HEK293 (cell line): ENCODE measurements around the gene CCM2.

Experiments
- CTCF ChIA-PET: fragments of 350-600 bp; formaldehyde crosslinking; extraction: SDS; loops from one replicate; lab custom pipeline; 2021; ENCODE audit warnings: antibody characterized with exemption; lab: Yijun Ruan, JAX
- POLR2A ChIA-PET: fragments of 300-600 bp; formaldehyde crosslinking; extraction: SDS; loops from one replicate; lab custom pipeline; 2020; ENCODE audit warnings: antibody characterized with exemption, inconsistent platforms; lab: Yijun Ruan, JAX
- H3K27ac ChIP-seq: fragments of 200-500 bp; sonication (Bioruptor generic); 2 replicates; pipeline ENCODE4 v1.5.1; 2014; ENCODE audit warnings: low read depth, low read length, control low read depth, inconsistent platforms; ENCODE audit errors: extremely low read depth
- H3K36me3 ChIP-seq, 2 experiments: fragments of 200-500 bp in 1 of 2; sonication (Bioruptor generic) in 1 of 2; 1 replicate in 1 of 2; 2 replicates in 1 of 2; pipeline ENCODE4 v1.5.1; 2014 to 2017; ENCODE audit warnings: inconsistent platforms in 2 of 2, low read length in 2 of 2; ENCODE audit not compliant: control insufficient read depth in 2 of 2, insufficient read depth in 1 of 2
- H3K4me1 ChIP-seq: fragments of 200-500 bp; sonication (Bioruptor generic); 2 replicates; pipeline ENCODE4 v1.5.1; 2014; ENCODE audit warnings: mild to moderate bottlenecking, low read length, inconsistent platforms; ENCODE audit not compliant: control insufficient read depth, insufficient read depth
- H3K4me3 ChIP-seq: 2 replicates; pipeline ENCODE4 v1.5.1; 2011; ENCODE audit warnings: low read depth, mild to moderate bottlenecking, control low read depth, low read length, moderate library complexity
- H3K9me3 ChIP-seq: fragments of 200-500 bp; sonication (Bioruptor generic); 2 replicates; pipeline ENCODE4 v1.5.1; 2014; ENCODE audit warnings: low read depth, low read length, inconsistent platforms; ENCODE audit not compliant: control insufficient read depth, insufficient read depth
- BCL11B ChIP-seq: fragments of 450-650 bp; formaldehyde crosslinking; IDR thresholded peaks from 2 replicates; pipeline ENCODE4 v1.5.1; 2016; ENCODE audit warnings: low read depth, missing biosample characterization, missing genetic modification characterization
- FEZF1 ChIP-seq: fragments of 450-650 bp; formaldehyde crosslinking; IDR thresholded peaks from 2 replicates; pipeline ENCODE4 v1.5.1; 2016; ENCODE audit warnings: missing biosample characterization, missing genetic modification characterization
- GFI1B ChIP-seq: fragments of 450-650 bp; formaldehyde crosslinking; IDR thresholded peaks from 2 replicates; pipeline ENCODE4 v1.5.1; 2016; ENCODE audit warnings: missing biosample characterization, missing genetic modification characterization
- GLI4 ChIP-seq: fragments of 450-650 bp; formaldehyde crosslinking; IDR thresholded peaks from 2 replicates; pipeline ENCODE4 v1.5.1; 2016; ENCODE audit warnings: missing biosample characterization, missing genetic modification characterization
- KLF16 ChIP-seq: fragments of 450-650 bp; formaldehyde crosslinking; IDR thresholded peaks from 2 replicates; pipeline ENCODE4 v1.5.1; 2017; ENCODE audit warnings: missing biosample characterization, missing genetic modification characterization
- SALL2 ChIP-seq: fragments of 450-650 bp; formaldehyde crosslinking; IDR thresholded peaks from 2 replicates; pipeline ENCODE4 v1.5.0; 2017; ENCODE audit warnings: missing biosample characterization, mild to moderate bottlenecking, missing genetic modification characterization, borderline replicate concordance
- SCRT1 ChIP-seq: fragments of 450-650 bp; formaldehyde crosslinking; IDR thresholded peaks from 2 replicates; pipeline ENCODE4 v1.5.1; 2016; ENCODE audit warnings: missing biosample characterization, missing genetic modification characterization, borderline replicate concordance
- SP3 ChIP-seq: fragments of 450-650 bp; formaldehyde crosslinking; IDR thresholded peaks from 2 replicates; pipeline ENCODE4 v1.5.1; 2016; ENCODE audit warnings: missing biosample characterization, missing genetic modification characterization
- YY1 ChIP-seq: fragments of 450-650 bp; formaldehyde crosslinking; IDR thresholded peaks from 2 replicates; pipeline ENCODE4 v1.5.1; 2018; ENCODE audit warnings: missing biosample characterization, missing genetic modification characterization
- ZBTB20 ChIP-seq: fragments of 450-650 bp; formaldehyde crosslinking; IDR thresholded peaks from 2 replicates; pipeline ENCODE4 v1.5.1; 2016; ENCODE audit warnings: missing biosample characterization, missing genetic modification characterization
- ZFP37 ChIP-seq: fragments of 450-650 bp; formaldehyde crosslinking; IDR thresholded peaks from 2 replicates; pipeline ENCODE4 v1.5.1; 2016; ENCODE audit warnings: missing biosample characterization, missing genetic modification characterization
- ZNF10 ChIP-seq: fragments of 450-650 bp; formaldehyde crosslinking; IDR thresholded peaks from 2 replicates; pipeline ENCODE4 v1.5.1; 2017; ENCODE audit warnings: missing biosample characterization, missing genetic modification characterization
- ZNF132 ChIP-seq: fragments of 450-650 bp; formaldehyde crosslinking; IDR thresholded peaks from 2 replicates; pipeline ENCODE4 v1.5.1; 2017; ENCODE audit warnings: missing biosample characterization, missing genetic modification characterization, borderline replicate concordance
- ZNF16 ChIP-seq: fragments of 450-650 bp; formaldehyde crosslinking; IDR thresholded peaks from 2 replicates; pipeline ENCODE4 v1.5.1; 2016; ENCODE audit warnings: low read depth, missing biosample characterization, missing genetic modification characterization
- ZNF174 ChIP-seq: fragments of 450-650 bp; formaldehyde crosslinking; IDR thresholded peaks from 2 replicates; pipeline ENCODE4 v1.5.0; 2017; ENCODE audit warnings: missing biosample characterization, mild to moderate bottlenecking, missing genetic modification characterization
- ZNF184 ChIP-seq: fragments of 450-650 bp; IDR thresholded peaks from 2 replicates; pipeline ENCODE4 v1.5.1; 2018; ENCODE audit warnings: missing biosample characterization, mild to moderate bottlenecking, missing genetic modification characterization
- ZNF239 ChIP-seq: fragments of 450-650 bp; formaldehyde crosslinking; IDR thresholded peaks from 2 replicates; pipeline ENCODE4 v1.5.1; 2016; ENCODE audit warnings: missing biosample characterization, missing genetic modification characterization
- ZNF548 ChIP-seq: fragments of 450-650 bp; formaldehyde crosslinking; IDR thresholded peaks from 2 replicates; pipeline ENCODE4 v1.5.1; 2016; ENCODE audit warnings: missing biosample characterization, missing genetic modification characterization
- ZNF658 ChIP-seq: fragments of 450-650 bp; formaldehyde crosslinking; IDR thresholded peaks from 2 replicates; pipeline ENCODE4; 2016; ENCODE audit warnings: missing biosample characterization, missing genetic modification characterization
- ZNF677 ChIP-seq: fragments of 450-650 bp; IDR thresholded peaks from 2 replicates; pipeline ENCODE4 v1.5.0; 2018; ENCODE audit warnings: missing biosample characterization, mild to moderate bottlenecking, missing genetic modification characterization, moderate library complexity
- ZNF701 ChIP-seq: fragments of 450-650 bp; formaldehyde crosslinking; IDR thresholded peaks from 2 replicates; pipeline ENCODE4 v1.5.1; 2016; ENCODE audit warnings: missing biosample characterization, missing genetic modification characterization
- ZNF776 ChIP-seq: fragments of 450-650 bp; formaldehyde crosslinking; IDR thresholded peaks from 2 replicates; pipeline ENCODE4 v1.5.0; 2017; ENCODE audit warnings: missing biosample characterization, missing genetic modification characterization, borderline replicate concordance
- ZNF791 ChIP-seq: fragments of 450-650 bp; formaldehyde crosslinking; IDR thresholded peaks from 2 replicates; pipeline ENCODE4 v1.5.1; 2016; ENCODE audit warnings: missing biosample characterization, missing genetic modification characterization
- TF ChIP-seq, protein P1 (sequence below): fragments of 450-650 bp; formaldehyde crosslinking; optimal IDR thresholded peaks from 2 replicates; pipeline ENCODE3; 2016; ENCODE audit warnings: missing biosample characterization, mild to moderate bottlenecking, missing genetic modification characterization
- TF ChIP-seq, protein P2 (sequence below): fragments of 450-650 bp; formaldehyde crosslinking; IDR thresholded peaks from 2 replicates; pipeline ENCODE4 v1.5.0; 2017; ENCODE audit warnings: missing biosample characterization, missing genetic modification characterization, borderline replicate concordance
- TF ChIP-seq, protein P3 (sequence below): fragments of 450-650 bp; formaldehyde crosslinking; IDR thresholded peaks from 2 replicates; pipeline ENCODE4 v1.5.1; 2017; ENCODE audit warnings: missing biosample characterization, missing genetic modification characterization
- TF ChIP-seq, protein P4 (sequence below): fragments of 450-650 bp; formaldehyde crosslinking; IDR thresholded peaks from 2 replicates; pipeline ENCODE4 v1.5.1; 2016; ENCODE audit warnings: missing biosample characterization, missing genetic modification characterization
- TF ChIP-seq, protein P5 (sequence below): fragments of 450-650 bp; formaldehyde crosslinking; IDR thresholded peaks from 2 replicates; pipeline ENCODE4 v1.5.1; 2016; ENCODE audit warnings: missing biosample characterization, missing genetic modification characterization

Gene CCM2

DNA sequence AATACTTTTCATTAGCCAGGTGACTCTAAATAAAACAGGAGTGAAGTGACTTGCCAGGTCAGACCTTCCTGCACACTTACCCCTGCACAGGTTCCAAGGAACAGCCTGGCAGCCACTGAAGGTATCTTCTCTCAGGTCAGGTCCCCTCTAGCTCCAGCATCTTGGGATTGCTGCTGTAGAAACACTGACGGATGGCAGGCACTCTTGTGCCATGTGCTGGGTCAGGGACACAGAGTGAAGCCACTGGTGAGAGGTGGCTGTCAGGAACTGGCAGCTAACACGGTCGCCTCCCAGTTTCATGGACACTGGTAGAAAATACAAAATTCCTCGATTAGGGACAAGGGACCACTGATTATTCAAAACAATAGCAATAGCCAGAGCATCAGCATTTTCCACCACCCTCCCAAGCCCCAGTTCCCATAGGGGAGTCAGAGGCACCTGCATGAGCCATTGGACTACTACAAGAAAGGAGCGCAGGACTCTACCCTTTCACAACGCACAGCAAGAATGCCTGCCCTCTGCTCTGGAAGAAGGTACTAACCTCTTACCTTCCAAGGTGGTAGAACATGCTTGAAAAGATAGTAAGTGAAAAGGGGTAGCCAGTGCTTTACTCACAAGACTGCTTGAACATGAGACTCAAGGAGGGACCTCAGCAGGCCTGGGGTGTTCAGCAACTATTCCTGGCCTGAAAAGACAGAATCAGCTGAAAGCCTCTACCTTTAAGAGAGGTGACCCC lies 16.1 kb upstream of the CCM2 start:
- H3K36me3 ChIP-seq = peaks cover 8 to 52% of the 10 kb centered on the region in 2 experiments; a peak in 2 of 3 replicates
- POLR2A ChIA-PET = interaction anchor here (2.0 to 3.9 kb wide), 3 partner anchors 11 to 17 kb away, joined by 9 to 37 read pairs (median 24); partner anchors contain the start of gene CCM2
- no peak overlapping the region for H3K4me3 ChIP-seq
- CTCF ChIA-PET = interaction anchor here (0.6 to 2.6 kb wide), 3 partner anchors 10 to 152 kb away, joined by 3 to 18 read pairs (median 3); no protein-coding TSS in a partner anchor
- H3K9me3 ChIP-seq = no peaks in the 10 kb centered on the region
- no peak overlapping the region for H3K27ac ChIP-seq
- no peaks in the 10 kb centered on the region for H3K4me1 ChIP-seq
- TF ChIP-seq, protein P1, sequence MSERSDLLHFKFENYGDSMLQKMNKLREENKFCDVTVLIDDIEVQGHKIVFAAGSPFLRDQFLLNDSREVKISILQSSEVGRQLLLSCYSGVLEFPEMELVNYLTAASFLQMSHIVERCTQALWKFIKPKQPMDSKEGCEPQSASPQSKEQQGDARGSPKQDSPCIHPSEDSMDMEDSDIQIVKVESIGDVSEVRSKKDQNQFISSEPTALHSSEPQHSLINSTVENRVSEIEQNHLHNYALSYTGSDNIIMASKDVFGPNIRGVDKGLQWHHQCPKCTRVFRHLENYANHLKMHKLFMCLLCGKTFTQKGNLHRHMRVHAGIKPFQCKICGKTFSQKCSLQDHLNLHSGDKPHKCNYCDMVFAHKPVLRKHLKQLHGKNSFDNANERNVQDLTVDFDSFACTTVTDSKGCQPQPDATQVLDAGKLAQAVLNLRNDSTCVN (tag by site-specific recombination) = no peak
- TF ChIP-seq, protein P2, sequence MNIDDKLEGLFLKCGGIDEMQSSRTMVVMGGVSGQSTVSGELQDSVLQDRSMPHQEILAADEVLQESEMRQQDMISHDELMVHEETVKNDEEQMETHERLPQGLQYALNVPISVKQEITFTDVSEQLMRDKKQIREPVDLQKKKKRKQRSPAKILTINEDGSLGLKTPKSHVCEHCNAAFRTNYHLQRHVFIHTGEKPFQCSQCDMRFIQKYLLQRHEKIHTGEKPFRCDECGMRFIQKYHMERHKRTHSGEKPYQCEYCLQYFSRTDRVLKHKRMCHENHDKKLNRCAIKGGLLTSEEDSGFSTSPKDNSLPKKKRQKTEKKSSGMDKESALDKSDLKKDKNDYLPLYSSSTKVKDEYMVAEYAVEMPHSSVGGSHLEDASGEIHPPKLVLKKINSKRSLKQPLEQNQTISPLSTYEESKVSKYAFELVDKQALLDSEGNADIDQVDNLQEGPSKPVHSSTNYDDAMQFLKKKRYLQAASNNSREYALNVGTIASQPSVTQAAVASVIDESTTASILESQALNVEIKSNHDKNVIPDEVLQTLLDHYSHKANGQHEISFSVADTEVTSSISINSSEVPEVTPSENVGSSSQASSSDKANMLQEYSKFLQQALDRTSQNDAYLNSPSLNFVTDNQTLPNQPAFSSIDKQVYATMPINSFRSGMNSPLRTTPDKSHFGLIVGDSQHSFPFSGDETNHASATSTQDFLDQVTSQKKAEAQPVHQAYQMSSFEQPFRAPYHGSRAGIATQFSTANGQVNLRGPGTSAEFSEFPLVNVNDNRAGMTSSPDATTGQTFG = no peak
- TF ChIP-seq ZNF16 (tag by site-specific recombination) (no peak), SCRT1 (tag by site-specific recombination) (no peak), ZNF701 (no peak), ZNF184 (tag by site-specific recombination) (no peak), SP3 (no peak), ZBTB20 (tag by site-specific recombination) (no peak), ZNF10 (tag by site-specific recombination) (no peak), GLI4 (tag by site-specific recombination) (no peak), ZNF791 (no peak), FEZF1 (tag by site-specific recombination) (no peak)
- TF ChIP-seq, protein P3, sequence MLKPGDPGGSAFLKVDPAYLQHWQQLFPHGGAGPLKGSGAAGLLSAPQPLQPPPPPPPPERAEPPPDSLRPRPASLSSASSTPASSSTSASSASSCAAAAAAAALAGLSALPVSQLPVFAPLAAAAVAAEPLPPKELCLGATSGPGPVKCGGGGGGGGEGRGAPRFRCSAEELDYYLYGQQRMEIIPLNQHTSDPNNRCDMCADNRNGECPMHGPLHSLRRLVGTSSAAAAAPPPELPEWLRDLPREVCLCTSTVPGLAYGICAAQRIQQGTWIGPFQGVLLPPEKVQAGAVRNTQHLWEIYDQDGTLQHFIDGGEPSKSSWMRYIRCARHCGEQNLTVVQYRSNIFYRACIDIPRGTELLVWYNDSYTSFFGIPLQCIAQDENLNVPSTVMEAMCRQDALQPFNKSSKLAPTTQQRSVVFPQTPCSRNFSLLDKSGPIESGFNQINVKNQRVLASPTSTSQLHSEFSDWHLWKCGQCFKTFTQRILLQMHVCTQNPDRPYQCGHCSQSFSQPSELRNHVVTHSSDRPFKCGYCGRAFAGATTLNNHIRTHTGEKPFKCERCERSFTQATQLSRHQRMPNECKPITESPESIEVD (tag by site-specific recombination) = no peak
- TF ChIP-seq, protein P4, sequence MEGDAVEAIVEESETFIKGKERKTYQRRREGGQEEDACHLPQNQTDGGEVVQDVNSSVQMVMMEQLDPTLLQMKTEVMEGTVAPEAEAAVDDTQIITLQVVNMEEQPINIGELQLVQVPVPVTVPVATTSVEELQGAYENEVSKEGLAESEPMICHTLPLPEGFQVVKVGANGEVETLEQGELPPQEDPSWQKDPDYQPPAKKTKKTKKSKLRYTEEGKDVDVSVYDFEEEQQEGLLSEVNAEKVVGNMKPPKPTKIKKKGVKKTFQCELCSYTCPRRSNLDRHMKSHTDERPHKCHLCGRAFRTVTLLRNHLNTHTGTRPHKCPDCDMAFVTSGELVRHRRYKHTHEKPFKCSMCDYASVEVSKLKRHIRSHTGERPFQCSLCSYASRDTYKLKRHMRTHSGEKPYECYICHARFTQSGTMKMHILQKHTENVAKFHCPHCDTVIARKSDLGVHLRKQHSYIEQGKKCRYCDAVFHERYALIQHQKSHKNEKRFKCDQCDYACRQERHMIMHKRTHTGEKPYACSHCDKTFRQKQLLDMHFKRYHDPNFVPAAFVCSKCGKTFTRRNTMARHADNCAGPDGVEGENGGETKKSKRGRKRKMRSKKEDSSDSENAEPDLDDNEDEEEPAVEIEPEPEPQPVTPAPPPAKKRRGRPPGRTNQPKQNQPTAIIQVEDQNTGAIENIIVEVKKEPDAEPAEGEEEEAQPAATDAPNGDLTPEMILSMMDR (tag by site-specific recombination) = no peak
- TF ChIP-seq, all 188 proteins: peak for 0

DNA sequence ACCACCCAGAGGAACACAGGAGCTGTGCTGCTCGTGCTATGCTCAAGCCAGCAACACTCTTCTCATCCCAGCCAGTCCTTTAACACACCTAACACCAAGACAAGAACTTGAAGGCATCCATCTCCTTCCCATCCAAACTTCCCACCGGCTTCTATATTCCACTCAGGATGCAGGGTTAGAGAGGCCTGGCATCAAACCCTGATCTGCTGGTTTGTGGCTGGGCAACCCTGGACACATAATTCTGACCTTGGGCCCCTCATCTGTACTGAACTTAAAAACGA lies 15.6 kb upstream of the CCM2 start:
- POLR2A ChIA-PET = interaction anchor here (3.9 kb wide), 1 partner anchor 11 kb away, joined by 37 read pairs; no protein-coding TSS in a partner anchor
- Histone ChIP-seq H3K4me3 (no peak overlapping the region; the same call in 1 of the 2 replicates), H3K9me3 (no peaks in the 10 kb centered on the region), H3K4me1 (no peaks in the 10 kb centered on the region), H3K36me3 (peaks cover 8 to 51% of the 10 kb centered on the region in 2 experiments; a peak in 2 of 3 replicates), H3K27ac (0 out of 2 replicates have a peak overlapping the region, but pooled peaks have one; percentile 2)
- CTCF ChIA-PET = interaction anchor here (0.6 kb wide), 1 partner anchor 11 kb away, joined by 3 read pairs; no protein-coding TSS in a partner anchor
- TF ChIP-seq ZFP37 (tag by site-specific recombination) (no peak), GFI1B (no peak), ZNF776 (no peak), KLF16 (tag by site-specific recombination) (no peak), ZNF132 (tag by site-specific recombination) (no peak), ZNF658 (no peak), ZNF239 (tag by site-specific recombination) (no peak), ZNF548 (tag by site-specific recombination) (no peak), BCL11B (tag by site-specific recombination) (no peak), SALL2 (no peak), ZNF677 (no peak), YY1 (no peak), ZNF174 (tag by site-specific recombination) (no peak)
- TF ChIP-seq, protein P5, sequence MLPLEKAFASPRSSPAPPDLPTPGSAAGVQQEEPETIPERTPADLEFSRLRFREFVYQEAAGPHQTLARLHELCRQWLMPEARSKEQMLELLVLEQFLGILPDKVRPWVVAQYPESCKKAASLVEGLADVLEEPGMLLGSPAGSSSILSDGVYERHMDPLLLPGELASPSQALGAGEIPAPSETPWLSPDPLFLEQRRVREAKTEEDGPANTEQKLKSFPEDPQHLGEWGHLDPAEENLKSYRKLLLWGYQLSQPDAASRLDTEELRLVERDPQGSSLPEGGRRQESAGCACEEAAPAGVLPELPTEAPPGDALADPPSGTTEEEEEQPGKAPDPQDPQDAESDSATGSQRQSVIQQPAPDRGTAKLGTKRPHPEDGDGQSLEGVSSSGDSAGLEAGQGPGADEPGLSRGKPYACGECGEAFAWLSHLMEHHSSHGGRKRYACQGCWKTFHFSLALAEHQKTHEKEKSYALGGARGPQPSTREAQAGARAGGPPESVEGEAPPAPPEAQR (tag by site-specific recombination) = no peak
